ACHN (cell line): ENCODE measurements around the gene DOCK9.

ENCODE experiments used
- DNase-seq: peaks from one replicate; pipeline ENCODE4 v3.0.0-alpha.2; 2015
- in situ Hi-C: cut with HindIII; loops from 2 replicates; pipeline ENCODE4 v1.10.0; 2017; ENCODE audit warnings: low sequenced_read_pairs, low pct_ligation_motif_present, low pct_unique_long_range_greater_than_20kb

The DOCK9 gene

DNA sequence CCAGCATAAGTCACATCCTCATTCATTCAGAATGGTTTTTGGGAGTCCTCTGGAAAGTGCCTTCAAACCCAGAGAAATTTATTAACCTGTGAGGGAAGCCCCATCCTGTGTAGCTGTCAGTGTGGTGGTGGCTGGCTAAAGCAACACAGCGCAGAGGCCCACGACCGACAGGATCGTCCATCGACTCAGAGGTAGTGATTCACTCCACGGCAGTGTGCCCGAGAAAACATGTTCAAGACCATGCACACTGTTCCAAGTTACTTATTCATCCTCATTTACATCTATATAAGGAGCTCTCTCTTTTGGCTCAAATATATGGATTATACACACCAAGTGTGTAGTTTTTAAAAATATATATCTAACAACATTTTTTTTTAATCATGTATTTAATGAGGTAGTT, 129.1 kb downstream of the DOCK9 start:
- no peak for DNase-seq
- in situ Hi-C loops = no loop called here

GRCh38 chr13:98847780-98848179, 130.1 kb downstream of the DOCK9 start:
- in situ Hi-C loops = no loop called here
- DNase-seq = no peak

DNA sequence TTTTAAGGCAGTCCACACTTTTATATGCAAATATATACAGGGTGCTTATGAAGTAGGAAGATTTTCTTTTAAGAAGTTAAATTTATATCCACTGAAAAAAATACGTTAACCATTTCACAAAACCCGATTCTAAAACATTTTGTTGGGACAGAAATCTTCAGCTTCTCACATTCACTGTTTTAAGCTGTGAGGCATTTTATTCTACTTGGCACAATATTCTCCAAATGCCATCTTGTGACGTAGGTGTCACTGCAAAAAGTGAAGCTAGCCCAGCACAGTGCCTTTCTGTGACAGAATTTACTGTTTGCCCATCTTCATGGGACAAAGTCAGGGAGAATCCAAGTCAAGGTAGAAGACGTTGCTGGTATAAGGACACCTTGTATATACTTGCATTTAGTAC, 130.9 kb downstream of the DOCK9 start:
- in situ Hi-C loops = no loop called here
- no peak for DNase-seq

DNA sequence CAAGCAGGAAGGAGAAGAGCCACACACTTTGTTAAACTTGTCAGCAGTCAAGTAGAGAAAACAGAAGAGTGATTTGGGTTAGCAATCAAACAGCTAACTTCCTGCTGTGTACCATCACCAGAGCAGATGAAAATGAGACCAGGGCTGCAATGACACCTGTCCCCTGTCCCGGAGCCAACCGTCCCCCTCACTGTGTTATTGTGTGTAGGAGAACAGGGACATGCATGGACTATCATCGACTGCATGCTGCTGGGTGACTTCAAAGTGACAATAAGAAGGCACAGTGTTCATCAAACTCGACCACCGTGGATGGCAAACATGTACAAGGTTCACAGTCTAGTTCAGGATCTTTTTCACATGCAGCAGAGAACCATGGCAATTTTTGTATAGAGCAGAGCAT, 131.3 kb downstream of the DOCK9 start:
- in situ Hi-C loops = no loop called here
- no peak for DNase-seq

- in situ Hi-C loops = no loop called here
- DNase-seq = no peak
Observed at GRCh38 chr13:98845742-98846141, 132.1 kb downstream of the DOCK9 start.

DNA sequence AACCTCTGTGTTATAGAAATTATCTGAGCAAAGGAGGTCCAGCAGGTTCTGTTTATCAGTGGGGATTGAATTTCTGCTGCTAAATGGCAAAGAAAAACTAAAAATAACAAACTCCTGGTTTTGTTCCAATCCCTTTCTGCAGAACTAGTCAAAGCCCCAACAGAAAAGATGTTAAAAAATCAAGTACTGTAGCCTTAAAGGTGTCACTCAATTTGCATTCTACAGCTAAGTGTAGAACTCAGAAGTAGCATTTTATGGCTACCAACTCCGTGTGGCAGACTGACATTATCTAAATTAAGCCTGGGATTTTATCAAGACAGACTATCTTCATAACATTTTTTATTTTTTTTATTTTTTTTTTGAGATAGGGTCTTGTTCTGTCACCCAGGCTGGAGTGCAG, 133.8 kb downstream of the DOCK9 start:
- in situ Hi-C loops = no loop called here
- DNase-seq = no peak

GRCh38 chr13:98843482-98843877, 134.4 kb downstream of the DOCK9 start:
- in situ Hi-C loops = no loop called here
- no peak for DNase-seq

GRCh38 chr13:98842858-98843481, 134.9 kb downstream of the DOCK9 start:
- in situ Hi-C loops = no loop called here
- peak; percentile 67 for DNase-seq

GRCh38 chr13:98842070-98842469, 135.8 kb downstream of the DOCK9 start:
- no peak for DNase-seq
- in situ Hi-C loops = no loop called here

- DNase-seq = peak; percentile 55
- in situ Hi-C loops = no loop called here
Observed at GRCh38 chr13:98839856-98840769, 137.8 kb downstream of the DOCK9 start.

DNA sequence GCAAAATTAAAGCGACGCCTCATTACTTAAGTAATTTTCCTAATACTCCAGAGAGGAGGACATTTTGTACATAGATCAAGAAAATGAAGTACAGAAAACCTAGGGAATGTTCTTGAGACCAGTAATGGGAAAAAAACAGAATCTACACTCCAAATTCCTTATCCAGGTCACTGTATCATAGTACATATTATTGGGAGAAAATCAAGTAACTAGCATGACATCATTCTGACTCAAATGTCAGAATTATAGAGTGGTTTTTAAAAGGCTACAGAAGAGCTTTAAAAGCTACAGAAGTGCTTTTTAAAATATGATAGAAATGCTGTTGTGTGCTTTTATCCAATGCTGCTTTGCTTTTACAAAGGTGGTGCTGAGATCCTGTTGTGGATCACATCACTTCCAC, 139.1 kb downstream of the DOCK9 start:
- DNase-seq = no peak
- in situ Hi-C loops = no loop called here

DNA sequence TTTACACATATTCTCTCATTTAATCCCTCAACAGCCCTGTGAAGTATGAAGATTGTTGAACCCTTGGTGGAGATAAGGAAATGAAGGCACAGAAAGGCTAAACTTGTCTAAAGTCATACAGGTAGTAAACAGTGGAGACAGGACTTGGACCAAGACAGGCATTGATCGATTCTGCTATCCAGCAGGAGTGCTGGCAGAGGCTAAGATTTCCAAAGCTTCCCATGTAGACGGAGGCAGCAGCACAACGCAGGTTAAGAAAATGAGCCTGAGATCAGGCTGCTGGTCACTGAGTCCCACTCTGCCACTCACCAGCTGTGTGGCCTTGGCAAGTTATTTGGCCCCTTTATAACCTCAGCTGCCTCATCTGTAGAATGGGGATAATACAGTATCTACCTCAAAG, 140.0 kb downstream of the DOCK9 start:
- no peak for DNase-seq
- in situ Hi-C loops = no loop called here

GRCh38 chr13:98835156-98835555, 142.7 kb downstream of the DOCK9 start:
- in situ Hi-C loops = no loop called here
- DNase-seq = no peak

GRCh38 chr13:98834254-98834960, 143.5 kb downstream of the DOCK9 start:
- in situ Hi-C loops = no loop called here
- DNase-seq = no peak

DNA sequence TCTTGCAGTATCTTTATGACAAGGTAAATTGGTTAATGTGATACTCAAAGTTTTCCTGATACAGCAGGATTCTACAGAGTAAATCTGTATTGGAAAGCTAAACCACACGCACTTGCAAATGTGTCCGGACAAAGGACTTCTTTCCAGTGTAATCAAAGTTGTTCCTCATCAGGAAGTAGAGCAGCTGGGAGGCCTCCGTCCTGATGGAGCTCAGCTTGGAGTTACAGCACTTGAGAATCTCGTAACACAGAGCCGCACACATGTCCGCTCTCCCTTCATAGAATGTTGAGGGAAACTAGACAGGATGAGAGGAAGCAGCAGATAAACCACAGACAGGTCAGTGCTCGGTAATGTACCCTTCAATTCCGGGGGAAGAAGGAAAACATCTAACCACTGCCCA, 146.6 kb downstream of the DOCK9 start:
- in situ Hi-C loops = no loop called here
- DNase-seq = no peak

- no peak for DNase-seq
- in situ Hi-C loops = no loop called here
Observed at GRCh38 chr13:98829541-98829940, 148.3 kb downstream of the DOCK9 start.

- DNase-seq = no peak
- in situ Hi-C loops = no loop called here
Observed at GRCh38 chr13:98828614-98829013, 149.2 kb downstream of the DOCK9 start.

- in situ Hi-C loops = no loop called here
- no peak for DNase-seq
Observed at GRCh38 chr13:98827449-98827848, 150.4 kb downstream of the DOCK9 start.

DNA sequence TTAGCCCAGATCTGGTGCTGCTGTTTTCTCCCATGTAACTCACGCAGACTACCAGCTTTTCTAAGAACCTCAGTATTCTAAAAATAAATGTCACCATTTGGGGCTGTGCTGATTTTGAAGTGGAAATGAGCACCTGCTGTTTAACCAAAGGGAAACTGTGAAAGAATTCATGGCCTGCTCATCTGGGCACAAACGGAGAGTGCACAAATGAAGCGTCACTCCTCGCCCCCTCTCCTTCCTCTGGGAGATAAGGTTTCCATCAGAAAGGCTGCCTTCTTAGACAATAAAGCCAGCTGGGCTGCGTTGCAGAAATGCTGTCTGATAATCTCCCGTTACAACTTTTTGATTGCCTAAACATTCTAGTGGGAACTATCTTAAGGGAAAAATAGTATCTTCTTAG, 151.7 kb downstream of the DOCK9 start:
- no peak for DNase-seq
- in situ Hi-C loops = no loop called here
